ENCODE measurements around the gene TULP3.

The TULP3 gene

DNA sequence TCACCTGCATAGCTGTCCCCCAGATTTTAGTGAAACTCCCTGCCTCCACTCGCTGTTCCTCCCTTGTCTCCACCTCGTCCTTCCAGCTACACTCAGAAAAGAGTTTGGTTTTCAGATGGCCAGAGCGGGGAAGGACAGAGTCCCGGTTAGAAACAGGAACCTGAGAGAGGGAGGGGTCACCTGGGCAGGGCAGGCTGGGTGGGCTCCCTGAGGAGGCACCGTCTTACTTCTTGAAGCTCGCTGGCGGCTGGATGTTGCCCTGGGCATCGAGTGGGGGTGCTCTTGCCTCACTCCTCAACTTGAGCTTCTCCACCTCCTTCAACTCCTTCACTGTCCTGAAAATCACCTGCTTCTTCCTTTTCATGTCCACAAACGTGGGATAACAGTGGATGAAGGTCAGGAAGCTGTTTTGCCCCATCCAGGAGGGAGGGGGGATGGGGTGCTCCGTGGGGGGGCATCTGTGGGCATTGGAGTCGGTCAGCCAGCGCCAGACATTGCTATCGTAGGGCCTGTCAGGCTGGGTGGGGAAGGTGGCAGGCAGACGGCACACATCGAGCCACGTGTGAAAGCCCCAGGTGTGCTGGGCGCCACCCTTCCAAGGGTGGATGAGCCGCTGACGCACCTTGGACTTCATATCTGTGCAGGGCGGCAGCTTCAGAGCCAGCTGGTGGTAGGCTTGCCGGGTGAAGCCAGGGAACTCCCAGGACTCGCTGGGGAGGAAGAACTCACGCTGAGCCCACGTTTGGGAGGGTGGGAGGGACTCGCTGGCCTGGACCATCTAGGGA, 35.8 kb upstream of the TULP3 start:
- H3K4me3 ChIP-seq (ENCODE audit: low read depth, low read length): no peak overlapping the region
- TF ChIP-seq, protein P1, sequence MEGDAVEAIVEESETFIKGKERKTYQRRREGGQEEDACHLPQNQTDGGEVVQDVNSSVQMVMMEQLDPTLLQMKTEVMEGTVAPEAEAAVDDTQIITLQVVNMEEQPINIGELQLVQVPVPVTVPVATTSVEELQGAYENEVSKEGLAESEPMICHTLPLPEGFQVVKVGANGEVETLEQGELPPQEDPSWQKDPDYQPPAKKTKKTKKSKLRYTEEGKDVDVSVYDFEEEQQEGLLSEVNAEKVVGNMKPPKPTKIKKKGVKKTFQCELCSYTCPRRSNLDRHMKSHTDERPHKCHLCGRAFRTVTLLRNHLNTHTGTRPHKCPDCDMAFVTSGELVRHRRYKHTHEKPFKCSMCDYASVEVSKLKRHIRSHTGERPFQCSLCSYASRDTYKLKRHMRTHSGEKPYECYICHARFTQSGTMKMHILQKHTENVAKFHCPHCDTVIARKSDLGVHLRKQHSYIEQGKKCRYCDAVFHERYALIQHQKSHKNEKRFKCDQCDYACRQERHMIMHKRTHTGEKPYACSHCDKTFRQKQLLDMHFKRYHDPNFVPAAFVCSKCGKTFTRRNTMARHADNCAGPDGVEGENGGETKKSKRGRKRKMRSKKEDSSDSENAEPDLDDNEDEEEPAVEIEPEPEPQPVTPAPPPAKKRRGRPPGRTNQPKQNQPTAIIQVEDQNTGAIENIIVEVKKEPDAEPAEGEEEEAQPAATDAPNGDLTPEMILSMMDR (IDR thresholded peaks at IDR 0.05; ENCODE audit: low read depth, low read length): no peak

DNA sequence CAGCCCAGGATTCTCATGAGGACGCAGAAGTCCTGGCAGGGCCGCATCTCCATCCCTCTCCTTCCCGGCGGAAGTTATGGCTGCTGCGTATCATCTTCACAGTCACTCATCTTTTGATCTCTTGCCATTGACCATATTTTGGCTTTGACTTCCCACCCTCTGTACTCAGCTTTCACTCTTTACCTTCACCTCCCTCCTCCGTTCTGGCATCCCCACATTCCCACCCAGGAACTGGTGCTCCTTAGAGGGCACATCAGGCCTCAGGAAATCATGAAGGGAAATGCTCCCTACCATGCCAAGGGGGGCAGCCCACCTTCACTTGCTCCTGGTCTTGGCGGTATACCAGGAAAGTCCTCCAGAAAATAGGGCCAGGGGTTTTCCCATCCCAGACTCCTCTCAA, 35.1 kb upstream of the TULP3 start:
- no peak overlapping the region for H3K4me3 ChIP-seq (ENCODE audit: low read depth, low read length)
- TF ChIP-seq, protein P1 (IDR thresholded peaks at IDR 0.05; ENCODE audit: low read depth, low read length): no peak

DNA sequence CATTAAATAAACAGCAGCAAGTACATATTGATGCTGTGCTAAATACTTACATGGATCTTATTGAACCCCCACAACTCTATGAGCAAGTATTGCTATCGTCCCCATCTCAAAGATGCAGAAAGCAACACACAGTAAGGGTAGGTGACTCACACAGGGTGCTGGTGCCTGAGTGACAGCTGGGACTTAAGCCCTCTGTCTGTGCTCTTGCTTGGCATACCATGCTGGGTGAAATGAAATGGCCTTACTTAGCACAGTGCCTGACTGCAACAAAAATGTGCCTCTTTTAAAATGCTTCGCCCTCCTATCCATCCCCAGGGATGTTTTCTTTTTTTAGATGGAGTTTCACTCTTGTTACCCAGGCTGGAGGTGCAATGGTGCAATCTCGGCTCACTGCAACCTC, 34.6 kb upstream of the TULP3 start:
- TF ChIP-seq, protein P1 (IDR thresholded peaks at IDR 0.05; ENCODE audit: low read depth, low read length): no peak
- H3K4me3 ChIP-seq (ENCODE audit: low read depth, low read length): no peak overlapping the region

DNA sequence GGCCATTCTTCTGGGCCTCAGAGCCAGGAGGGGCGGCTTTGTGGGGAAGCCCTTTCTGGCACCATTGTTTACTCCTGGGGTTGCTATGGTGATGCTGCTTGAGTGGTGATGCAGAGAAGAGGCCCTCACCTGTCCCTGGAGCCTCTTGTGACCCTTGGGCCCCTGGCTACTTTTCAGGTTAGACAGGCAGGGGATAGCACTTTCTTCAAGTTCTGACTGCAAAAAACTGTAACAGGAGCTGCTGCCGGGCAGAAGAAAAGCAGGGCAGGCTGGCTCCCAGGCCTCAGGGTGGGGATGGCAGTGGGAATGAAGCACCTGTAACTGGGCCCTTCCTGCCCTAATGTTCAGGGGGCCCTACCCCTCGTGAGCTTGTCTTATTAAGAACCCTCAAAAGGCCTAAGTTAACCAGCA, 33.7 kb upstream of the TULP3 start, which contains the start of gene TEX52:
Gene TEX52 (minus strand): TSS at position 19 of the 411 bp plus-strand sequence. CDS start 13 bp downstream, at position 6.
- H3K4me3 ChIP-seq (ENCODE audit: low read depth, low read length): no peak within 1 kb of the TSS
- TF ChIP-seq, protein P1 (IDR thresholded peaks at IDR 0.05; ENCODE audit: low read depth, low read length): no peak

DNA sequence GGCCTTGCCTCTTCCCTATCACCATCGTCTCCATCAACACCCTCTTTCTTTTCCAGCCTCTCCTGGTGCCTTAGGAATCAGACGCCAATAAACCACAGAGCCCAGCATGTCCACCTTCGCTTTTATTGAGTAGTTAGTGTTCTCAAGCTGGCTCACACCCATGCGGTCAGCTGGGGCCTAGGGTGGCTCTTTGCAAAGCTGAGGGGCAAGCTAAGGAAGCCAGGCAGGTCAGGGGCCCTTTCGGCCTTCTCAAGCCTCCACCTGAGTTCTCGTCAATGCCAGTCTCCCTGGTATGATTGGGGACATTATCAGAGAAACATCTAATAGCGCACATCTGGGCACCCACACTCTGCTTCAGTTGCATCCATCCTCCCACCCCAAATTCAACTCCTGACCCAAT, 33.1 kb upstream of the TULP3 start:
- no peak overlapping the region for H3K4me3 ChIP-seq (ENCODE audit: low read depth, low read length)
- TF ChIP-seq, protein P1 (IDR thresholded peaks at IDR 0.05; ENCODE audit: low read depth, low read length): no peak

DNA sequence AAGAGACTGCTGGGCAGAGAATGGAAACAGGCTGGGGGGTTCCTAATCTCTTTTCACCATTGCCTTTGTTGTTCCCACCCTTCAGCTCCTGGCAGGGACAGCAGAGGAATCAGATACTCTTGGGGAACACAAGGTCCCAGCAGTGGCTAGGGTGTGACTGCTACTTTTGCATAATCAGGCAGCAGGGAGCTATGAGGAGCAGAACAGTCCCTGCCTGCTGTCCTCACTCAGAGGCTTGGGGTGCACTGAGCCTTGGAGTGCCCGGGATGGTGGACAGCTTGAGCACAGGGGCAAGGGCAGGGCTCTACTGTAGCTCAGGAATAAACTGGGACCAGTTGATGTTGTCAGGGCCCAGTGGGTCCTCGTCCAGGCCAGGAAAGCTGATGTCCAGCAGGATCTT, 32.4 kb upstream of the TULP3 start:
- H3K4me3 ChIP-seq (ENCODE audit: low read depth, low read length): no peak overlapping the region
- TF ChIP-seq, protein P1 (IDR thresholded peaks at IDR 0.05; ENCODE audit: low read depth, low read length): no peak

DNA sequence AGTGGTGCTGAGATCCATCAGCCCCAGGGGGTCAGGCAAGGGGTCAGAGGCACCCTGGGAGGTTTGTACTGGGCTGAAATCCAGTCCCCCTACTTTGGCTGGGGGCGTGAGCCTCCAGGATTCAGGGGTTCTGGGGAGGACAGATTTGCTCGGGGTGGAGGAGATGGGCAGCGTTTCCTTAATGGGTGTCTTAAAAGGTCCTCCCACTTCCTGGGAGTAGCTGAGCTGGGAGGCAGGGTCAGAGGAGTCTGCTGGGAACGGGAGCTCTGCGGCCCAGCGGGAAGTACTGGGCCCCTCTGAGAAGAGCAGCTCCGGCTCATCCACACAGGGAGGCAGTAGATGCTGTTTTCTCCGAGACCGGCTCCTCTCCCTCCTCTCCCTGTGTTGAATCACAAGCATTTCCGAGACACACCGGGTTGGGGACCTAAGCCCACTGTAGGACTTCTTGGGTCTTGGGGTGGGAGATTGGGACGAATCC, 31.7 kb upstream of the TULP3 start:
- TF ChIP-seq, protein P1 (IDR thresholded peaks at IDR 0.05; ENCODE audit: low read depth, low read length): no peak
- no peak overlapping the region for H3K4me3 ChIP-seq (ENCODE audit: low read depth, low read length)
